ENCODE results near the gene DRGX.

DNA sequence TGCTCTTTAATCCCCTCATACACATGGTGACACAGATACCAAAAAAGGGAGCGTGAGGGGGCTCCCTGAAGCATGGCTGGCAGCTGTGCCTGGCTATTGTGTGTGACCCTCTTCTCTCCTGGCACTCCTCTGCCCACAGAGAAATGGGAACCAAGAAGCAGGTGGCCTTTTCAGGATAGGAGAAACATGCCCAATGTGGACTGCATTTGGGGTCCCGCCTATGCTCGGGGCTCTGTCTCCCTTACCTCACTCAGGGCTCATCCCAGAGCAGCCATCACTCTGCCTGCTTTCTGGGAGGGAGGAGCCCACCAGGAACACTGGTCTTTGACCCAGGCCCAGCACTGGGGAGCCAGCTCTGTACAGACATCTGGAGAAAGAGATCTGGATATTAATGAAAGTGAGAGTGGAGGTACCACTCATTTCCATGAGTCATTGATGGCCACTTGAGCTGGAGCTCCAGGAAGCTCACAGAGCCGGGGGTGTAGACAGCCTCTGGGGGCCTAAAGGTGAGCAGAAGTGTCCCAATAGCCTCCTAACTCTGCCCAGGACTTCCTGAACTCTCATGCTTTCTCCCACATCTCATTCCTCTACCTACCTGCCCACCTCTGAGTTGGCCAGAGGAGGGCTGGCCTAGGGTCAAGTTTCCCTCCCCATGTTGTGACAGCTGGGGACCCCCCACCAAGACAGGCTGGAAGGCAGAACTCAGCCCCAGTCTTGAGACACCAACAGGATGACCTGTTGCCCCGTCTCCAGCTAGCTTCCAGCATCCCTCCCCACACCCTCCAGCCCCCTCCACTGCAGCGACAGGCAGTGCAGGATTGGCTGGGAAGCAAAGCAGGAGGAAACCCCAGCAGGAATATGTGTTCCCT, 42.6 kb downstream of the DRGX start:
- TF ChIP-seq CTCF (IDR thresholded peaks at IDR 0.05; ENCODE audit: poor library complexity), result no peak
- no peak for TF ChIP-seq EZH2 (IDR thresholded peaks at IDR 0.05; ENCODE audit: borderline replicate concordance)
- TF ChIP-seq EZH2phosphoT487 (IDR thresholded peaks at IDR 0.05; ENCODE audit: low read depth, severe bottlenecking, unreplicated experiment), result no peak
